HK-2 (cell line): ENCODE data around the gene REEP2.
"Not testable (repeated sequence)": the region's sequence is repeated elsewhere in the genome, so short reads cannot be mapped to it uniquely, and the experiment has no call there.

Experiments used
- DNase-seq: peaks from one replicate; pipeline ENCODE4 v3.0.0-alpha.2; 2018; ENCODE audit not compliant: unreplicated experiment

Gene REEP2

GRCh38 chr5:138438724-138439476 lies at the start of gene REEP2:
Gene REEP2 (plus strand): TSS chr5:138439057. CDS start chr5:138439209, 152 bp downstream.
- peak; percentile 24 for DNase-seq

- DNase-seq, result no peak
Measured at GRCh38 chr5:138389332-138389731, 49.5 kb upstream of the REEP2 start.

- DNase-seq, result not testable (repeated sequence)
Measured at GRCh38 chr5:138389911-138390310, 48.9 kb upstream of the REEP2 start.

GRCh38 chr5:138391859-138392386 lies 46.9 kb upstream of the REEP2 start:
- no peak for DNase-seq

- no peak for DNase-seq
Measured at GRCh38 chr5:138402640-138403039, 36.2 kb upstream of the REEP2 start.

- DNase-seq, result no peak
Measured at GRCh38 chr5:138408023-138408422, 30.8 kb upstream of the REEP2 start.

- peak; percentile 18 for DNase-seq
Measured at GRCh38 chr5:138410996-138411640, 27.7 kb upstream of the REEP2 start.

- no peak for DNase-seq
Measured at GRCh38 chr5:138418444-138418843, 20.4 kb upstream of the REEP2 start.

- DNase-seq, result no peak
Measured at GRCh38 chr5:138425079-138425478, 13.8 kb upstream of the REEP2 start.

GRCh38 chr5:138435943-138436342 lies 2.9 kb upstream of the REEP2 start:
- no peak for DNase-seq

GRCh38 chr5:138438003-138438723 lies 694 bp upstream of the REEP2 start:
- DNase-seq, result no peak

GRCh38 chr5:138439477-138440158 lies 761 bp downstream of the REEP2 start:
- no peak for DNase-seq

GRCh38 chr5:138440159-138441073 lies 1.6 kb downstream of the REEP2 start:
- DNase-seq, result no peak

- no peak for DNase-seq
Measured at GRCh38 chr5:138441221-138441620, 2.4 kb downstream of the REEP2 start.

GRCh38 chr5:138444078-138444773 lies 5.4 kb downstream of the REEP2 start:
- no peak for DNase-seq

GRCh38 chr5:138444774-138445546 lies 6.1 kb downstream of the REEP2 start:
- DNase-seq, result no peak

- DNase-seq, result no peak
Measured at GRCh38 chr5:138445547-138446271, 6.9 kb downstream of the REEP2 start.

GRCh38 chr5:138448070-138448469 lies 9.2 kb downstream of the REEP2 start:
- no peak for DNase-seq
